NCI-H2107 (cell line): ENCODE results near the gene ITK.

Experiments
- DNase-seq: peaks from one replicate; lab custom pipeline; 2025; lab: John Stamatoyannopoulos, UW

ITK gene

GRCh38 chr5:157282150-157282549, 101.5 kb downstream of the ITK start:
- DNase-seq: no peak

GRCh38 chr5:157283434-157283833, 102.8 kb downstream of the ITK start:
- no peak for DNase-seq

DNA sequence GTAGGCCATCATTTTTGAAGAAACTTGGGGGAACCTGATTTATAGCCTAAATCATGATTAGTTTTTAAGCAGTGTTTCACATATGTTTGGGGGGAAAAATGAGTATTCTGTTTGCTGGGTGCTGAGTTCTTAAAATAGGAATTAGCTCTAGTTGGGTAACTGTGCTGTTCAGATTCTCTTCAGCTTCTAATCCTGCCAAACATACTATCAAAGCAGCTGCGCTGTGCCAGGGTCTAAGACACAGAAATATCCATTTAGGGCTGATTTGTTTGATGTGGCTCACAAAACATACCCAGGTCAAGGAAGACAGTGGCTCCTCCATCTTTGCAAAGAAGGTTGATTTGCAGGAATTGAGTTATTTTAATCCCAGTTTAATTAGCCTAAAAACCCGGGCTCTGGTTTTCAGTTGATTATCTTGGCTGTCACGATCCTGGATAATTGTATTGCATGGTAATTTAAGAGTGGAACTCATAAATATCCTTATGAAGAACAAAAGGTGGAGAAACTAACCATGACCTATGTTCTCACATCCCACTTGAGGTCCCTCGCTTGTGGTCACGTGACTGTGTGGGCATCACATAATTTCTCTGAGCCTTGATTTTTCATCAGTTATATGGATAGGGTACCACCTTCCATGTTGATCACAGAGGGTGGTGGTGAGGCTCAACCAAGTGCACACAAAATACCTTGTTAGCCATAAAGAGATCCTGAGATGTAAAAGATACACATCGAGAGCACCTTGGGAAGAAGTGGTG, 104.0 kb downstream of the ITK start:
- no peak for DNase-seq

DNA sequence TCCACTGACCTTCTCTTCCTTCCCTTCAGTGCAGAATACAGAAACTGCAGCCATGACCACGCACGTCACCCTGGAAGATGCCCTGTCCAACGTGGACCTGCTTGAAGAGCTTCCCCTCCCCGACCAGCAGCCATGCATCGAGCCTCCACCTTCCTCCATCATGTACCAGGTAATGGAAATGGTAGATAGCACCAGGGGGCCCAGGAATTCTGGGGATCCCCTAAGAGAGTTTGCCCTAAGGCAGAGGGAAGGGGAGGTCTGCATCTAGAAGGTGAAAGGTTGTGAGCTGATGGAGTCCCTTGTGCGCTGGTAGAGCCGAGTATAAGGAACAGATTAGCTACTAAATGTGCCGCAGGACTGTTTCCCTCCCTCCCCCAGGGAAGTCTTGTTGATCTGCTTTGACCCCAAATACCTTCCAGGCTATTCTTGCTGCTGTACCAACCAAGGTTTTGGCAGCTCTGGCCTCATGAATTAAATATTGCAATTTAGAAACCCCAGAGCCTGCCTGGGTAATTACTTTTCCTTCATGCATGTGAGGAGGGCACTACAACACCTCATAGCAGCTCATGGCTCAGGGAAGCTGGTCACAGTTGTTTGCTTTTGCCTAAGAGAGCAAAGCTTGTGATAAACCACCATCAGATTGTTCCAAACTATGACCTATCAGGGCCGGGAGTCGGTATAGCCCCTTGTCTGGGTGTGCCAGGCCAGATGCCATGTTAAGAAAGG, 104.8 kb downstream of the ITK start:
- no peak for DNase-seq

DNA sequence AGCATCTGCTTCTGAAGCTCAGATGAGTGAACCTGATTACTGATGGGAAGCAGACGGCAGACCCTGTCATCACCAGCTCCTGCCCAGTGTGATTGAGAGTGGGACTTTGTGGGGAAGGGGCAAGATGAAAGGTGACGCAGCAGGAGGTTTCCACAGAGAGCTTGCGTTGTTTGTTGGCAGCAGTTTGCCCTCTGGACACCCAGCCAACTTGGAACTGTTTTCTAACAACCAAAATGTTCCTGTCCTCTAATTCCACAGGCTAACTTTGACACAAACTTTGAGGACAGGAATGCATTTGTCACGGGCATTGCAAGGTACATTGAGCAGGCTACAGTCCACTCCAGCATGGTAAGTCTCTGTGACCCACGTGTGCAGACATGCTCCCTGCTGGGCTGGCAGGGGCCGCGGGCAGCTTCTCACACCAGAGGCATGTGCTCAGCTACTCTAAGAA, 106.1 kb downstream of the ITK start:
- no peak for DNase-seq

DNA sequence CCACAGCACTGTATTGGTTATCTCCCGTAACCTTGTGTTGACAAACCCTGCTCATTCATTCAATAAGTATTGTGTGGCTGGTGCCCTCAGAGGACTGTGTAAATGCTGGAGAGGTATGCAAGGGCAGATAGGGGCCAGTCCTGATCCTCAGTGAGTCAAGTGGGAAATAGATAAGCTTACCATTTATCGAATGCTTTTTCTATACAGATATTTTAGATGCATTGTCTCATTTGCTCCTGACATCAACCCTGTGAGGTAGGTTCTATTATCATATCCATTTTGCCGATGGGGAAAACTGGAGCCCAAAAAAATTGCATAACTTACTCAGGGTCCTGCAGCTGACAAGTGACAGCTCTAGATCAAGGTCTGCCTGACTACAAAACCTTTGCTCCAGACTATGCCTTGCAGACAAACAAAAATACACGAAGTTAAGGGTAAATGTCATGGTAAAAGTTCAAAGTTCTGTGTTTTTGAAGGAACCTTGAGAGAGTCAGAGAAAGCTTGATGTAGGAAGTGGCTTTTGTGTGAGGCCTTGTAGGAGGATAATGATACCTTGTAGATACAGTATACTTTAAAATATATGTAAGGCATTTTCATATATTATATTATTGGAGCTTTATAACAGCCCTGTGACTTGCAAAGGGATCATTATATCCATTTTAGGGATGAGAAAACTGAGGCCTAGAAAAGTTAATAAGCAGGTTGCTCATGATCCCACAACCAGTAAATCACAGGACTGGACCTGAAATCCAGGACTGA, 107.9 kb downstream of the ITK start:
- no peak for DNase-seq

- DNase-seq: no peak
Observed at GRCh38 chr5:157289164-157289819, 108.7 kb downstream of the ITK start.

DNA sequence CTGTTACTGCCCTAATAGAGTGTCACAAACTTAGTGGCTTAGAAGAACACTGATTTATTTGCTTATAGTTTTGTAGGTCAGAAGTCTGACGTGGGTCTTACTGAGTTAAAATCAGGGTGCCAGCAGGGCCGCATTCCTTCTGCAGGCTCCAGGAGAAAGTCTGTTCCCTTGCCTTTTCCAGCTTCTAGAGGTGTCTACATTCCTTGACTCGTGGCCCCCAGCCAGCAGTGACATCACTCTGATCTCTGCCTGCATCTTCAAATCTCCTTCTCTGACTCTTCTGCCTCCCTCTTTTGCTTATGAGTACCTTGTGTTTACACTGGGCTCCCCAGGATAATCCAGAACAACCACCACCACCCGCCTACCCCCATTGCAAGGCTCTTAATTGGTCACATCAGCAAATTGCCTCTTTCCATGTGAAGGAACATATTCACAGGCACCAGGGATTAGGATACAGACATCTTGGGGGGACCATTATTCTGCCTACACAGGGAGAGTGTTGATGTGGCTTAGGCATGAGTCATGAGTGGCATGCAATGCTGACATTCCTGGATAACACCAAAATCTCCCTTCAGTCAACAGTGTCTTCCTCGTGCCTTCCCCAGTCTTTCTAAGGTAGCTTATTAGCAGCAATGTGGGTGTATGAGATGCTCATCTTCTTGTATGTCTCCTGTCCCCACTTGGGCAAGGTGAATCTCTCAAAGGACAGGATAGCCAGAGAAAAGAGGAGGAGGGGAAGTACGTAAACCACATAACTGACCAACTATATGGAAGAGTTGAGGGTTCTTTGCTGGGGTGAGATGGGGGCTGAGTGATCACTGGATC, 109.7 kb downstream of the ITK start:
- DNase-seq: no peak

- no peak for DNase-seq
Observed at GRCh38 chr5:157290981-157291711, 110.5 kb downstream of the ITK start.

GRCh38 chr5:157292599-157292998, 112.0 kb downstream of the ITK start:
- DNase-seq: no peak

GRCh38 chr5:157294407-157295091, 113.9 kb downstream of the ITK start:
- DNase-seq: no peak

GRCh38 chr5:157295247-157295646, 114.6 kb downstream of the ITK start:
- DNase-seq: no peak

DNA sequence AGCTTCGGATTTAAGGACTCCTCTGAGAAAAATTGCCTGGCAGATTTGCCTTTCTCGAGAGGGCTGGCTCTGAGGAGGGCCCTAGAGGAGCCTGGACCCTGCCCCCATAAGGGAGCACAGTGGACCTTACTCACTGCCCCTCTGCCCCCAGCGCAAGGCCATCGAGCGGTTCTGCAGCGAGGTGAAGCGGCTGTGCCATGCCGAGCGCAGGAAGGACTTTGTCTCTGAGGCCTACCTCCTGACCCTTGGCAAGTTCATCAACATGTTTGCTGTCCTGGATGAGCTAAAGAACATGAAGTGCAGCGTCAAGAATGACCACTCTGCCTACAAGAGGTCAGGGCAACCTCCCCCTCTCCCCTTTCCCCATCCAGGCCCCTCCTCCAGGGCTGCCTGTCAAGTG, 119.9 kb downstream of the ITK start:
- DNase-seq: no peak

DNA sequence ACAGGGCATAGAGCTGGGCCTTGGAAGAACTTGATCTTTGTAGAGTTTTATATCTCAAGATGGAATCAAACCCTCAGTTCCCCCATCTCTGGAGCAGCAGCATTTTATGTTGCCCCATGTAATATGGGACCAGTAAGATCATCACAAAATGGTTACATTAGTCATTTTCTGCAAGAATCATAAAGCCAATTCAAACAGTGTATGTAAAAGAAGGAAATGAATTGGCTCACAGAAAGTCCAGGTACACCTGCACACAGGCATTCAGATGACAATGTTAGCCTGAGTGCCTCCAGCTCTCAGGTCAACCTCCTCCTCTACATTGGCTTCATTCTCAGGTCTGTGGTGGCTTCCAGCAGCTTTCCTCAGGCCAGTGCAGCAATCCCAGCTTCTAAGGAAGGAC, 120.4 kb downstream of the ITK start:
- DNase-seq: no peak

DNA sequence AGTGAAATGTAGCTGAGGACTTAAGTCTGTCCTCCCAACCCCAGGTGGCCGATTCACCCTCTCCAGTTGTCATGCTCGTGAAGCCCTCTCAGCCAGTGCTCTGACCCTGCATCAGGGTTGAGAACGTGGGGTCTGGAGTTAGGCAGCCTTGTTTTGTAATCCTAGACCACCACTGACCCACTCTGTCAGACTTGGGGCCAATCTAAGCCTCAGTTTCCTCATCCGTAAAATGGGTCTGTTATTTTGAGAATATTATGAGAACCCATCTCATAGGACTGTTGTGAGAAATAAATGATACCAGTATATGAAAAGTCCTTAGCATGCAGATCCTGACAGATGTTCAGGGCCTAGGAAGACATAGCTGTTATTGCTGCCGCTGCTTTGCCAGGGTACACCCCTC, 122.4 kb downstream of the ITK start:
- DNase-seq: no peak

DNA sequence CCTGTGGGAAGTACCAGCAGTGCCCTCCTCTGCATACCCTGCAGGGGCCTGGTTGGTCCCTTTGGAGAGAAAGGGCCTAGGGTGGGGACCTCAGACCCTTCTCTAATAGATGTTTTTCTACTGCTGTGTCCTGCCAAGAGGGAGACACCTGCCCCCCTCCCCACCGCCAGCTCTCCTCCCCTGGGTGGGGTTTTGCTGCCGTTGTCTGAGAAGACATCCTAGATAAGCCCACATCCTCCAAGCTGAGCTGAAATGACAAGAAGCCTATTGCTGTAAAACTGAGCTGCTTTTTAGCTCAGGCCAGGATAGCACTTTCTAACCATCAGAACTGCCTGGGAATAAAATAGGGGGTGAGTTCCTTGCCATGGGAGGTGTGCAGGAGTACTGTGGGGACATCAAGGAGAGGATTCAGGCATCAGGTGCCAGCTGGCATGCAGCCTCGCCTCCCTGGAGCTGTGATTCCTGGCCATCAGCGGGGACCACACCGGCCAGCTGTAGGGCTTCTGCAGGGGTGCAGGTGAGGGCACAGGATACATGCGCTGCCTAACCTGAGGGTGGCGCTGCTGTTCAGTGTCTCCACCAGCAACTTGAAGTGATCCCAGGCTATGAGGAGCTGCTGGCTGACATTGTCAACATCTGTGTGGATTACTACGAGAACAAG, 123.2 kb downstream of the ITK start:
- no peak for DNase-seq
